Renal pelvis (tissue), 4 donors: Measurements from ENCODE around the gene IRGC. TPM values are rescaled to one million over a fixed set of nuclear protein-coding genes. Genes with fewer than 3 reads are reported as not detected.

ENCODE experiments used
- DNase-seq: peaks from one replicate; pipeline ENCODE4 v3.0.0-alpha.2; 2013
- polyA plus RNA-seq, 3 donors: library from polyadenylated mRNA; unstranded; fragments of 120-200 nt; gene quantifications; one replicate each; pipeline ENCODE4 v1.2.1, GENCODE V29; 2013; ENCODE audit not compliant: insufficient read length in 3 of 3

The IRGC gene
- polyA plus RNA-seq, 3 donors: not detected

- DNase-seq: no peak
These were observed 7.7 kb downstream of the IRGC start for GRCh38 chr19:43723588-43723987.

GRCh38 chr19:43724896-43725295 lies 9.0 kb downstream of the IRGC start:
- no peak for DNase-seq

- DNase-seq: no peak
These were observed 9.6 kb downstream of the IRGC start for GRCh38 chr19:43725468-43725867.

- no peak for DNase-seq
These were observed 11.1 kb downstream of the IRGC start for GRCh38 chr19:43726736-43727592.

- no peak for DNase-seq
These were observed 11.6 kb downstream of the IRGC start for GRCh38 chr19:43727593-43727853.

GRCh38 chr19:43729919-43730318 lies 14.0 kb downstream of the IRGC start:
- DNase-seq: no peak

- no peak for DNase-seq
These were observed 15.5 kb downstream of the IRGC start for GRCh38 chr19:43731346-43731745.

GRCh38 chr19:43731846-43732245 lies 16.0 kb downstream of the IRGC start:
- DNase-seq: no peak

GRCh38 chr19:43735013-43735412 lies 19.1 kb downstream of the IRGC start:
- no peak for DNase-seq

- no peak for DNase-seq
These were observed 20.1 kb downstream of the IRGC start for GRCh38 chr19:43735957-43736356.

- DNase-seq: no peak
These were observed 22.9 kb downstream of the IRGC start for GRCh38 chr19:43738780-43739211.

- DNase-seq: no peak
These were observed 23.8 kb downstream of the IRGC start for GRCh38 chr19:43739439-43740235.

GRCh38 chr19:43741075-43741825 lies 25.4 kb downstream of the IRGC start:
- DNase-seq: no peak

GRCh38 chr19:43743059-43743458 lies 27.2 kb downstream of the IRGC start:
- DNase-seq: no peak

- no peak for DNase-seq
These were observed 31.8 kb downstream of the IRGC start for GRCh38 chr19:43747557-43748204.

- DNase-seq: no peak
These were observed 32.3 kb downstream of the IRGC start for GRCh38 chr19:43748205-43748594.

- no peak for DNase-seq
These were observed 32.8 kb downstream of the IRGC start for GRCh38 chr19:43748685-43749084.

- no peak for DNase-seq
These were observed 33.3 kb downstream of the IRGC start for GRCh38 chr19:43749152-43749551.

GRCh38 chr19:43749898-43750297 lies 34.0 kb downstream of the IRGC start:
- no peak for DNase-seq

- DNase-seq: no peak
These were observed 35.8 kb downstream of the IRGC start for GRCh38 chr19:43751466-43752220.

GRCh38 chr19:43752287-43752875 lies 36.5 kb downstream of the IRGC start:
- DNase-seq: no peak
